ENCODE measurements around the gene SFXN2.

The SFXN2 gene

DNA sequence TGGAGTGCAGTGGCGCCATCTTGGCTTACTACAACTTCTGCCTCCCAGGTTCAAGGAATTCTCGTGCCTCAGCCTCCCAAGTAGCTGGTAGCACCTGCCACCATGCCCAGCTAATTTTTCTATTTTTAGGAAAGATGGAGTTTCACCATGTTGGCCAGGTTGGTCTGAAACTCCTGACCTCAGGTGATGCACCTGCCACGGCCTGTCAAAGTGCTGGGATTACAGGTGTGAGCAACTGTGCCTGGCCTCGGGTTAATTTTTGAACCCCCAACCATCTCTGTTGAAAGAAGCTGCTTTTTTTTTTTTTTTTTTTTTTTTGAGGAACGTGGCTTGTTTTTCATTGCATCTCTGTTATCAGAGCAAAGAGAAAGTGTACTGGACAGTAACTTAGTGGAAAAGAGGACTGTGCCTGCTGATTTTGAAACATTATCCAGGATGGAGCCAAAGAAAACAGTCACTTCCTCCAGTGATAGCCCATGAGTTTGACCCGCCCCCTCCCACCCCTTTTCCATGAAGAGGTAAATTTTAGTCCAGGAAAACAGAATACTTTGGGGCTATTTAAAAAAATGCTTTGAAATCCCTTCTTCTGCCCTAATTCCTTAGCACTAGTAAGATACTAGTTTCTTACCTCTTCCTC, 67.6 kb downstream of the SFXN2 start:
- H2BK12ac ChIP-seq (ENCODE audit: low read length in 2 of 2), result peak overlapping the region; percentile 10 to 31
- no peak overlapping the region for H3K4me2 ChIP-seq (ENCODE audit: low read length, poor library complexity, severe bottlenecking)
- H3K9ac ChIP-seq (ENCODE audit: low read length), result peak overlapping the region; percentile 82
- no peak overlapping the region for H3K4ac ChIP-seq (ENCODE audit: low read depth in 1 of 2, low read length in 2 of 2)
- 100% methylated on average over 4 of the region's 6 CpGs for whole genome bisulfite sequencing
- H2AFZ ChIP-seq (ENCODE audit: low read depth, low read length), result no peak overlapping the region
- no peaks in the 10 kb centered on the region for H3K27me3 ChIP-seq (ENCODE audit: control insufficient read depth in 1 of 2, insufficient read depth in 1 of 2, low read length in 2 of 2)
- H3K27ac ChIP-seq (ENCODE audit: low read length, poor library complexity, severe bottlenecking), result no peak overlapping the region
- no peak overlapping the region for H3K14ac ChIP-seq (ENCODE audit: low read length in 2 of 2)
- H4K8ac ChIP-seq (ENCODE audit: low read length), result no peak overlapping the region
- H2AK5ac ChIP-seq (ENCODE audit: low read length, severe bottlenecking), result no peak overlapping the region
- no peak overlapping the region for H2BK120ac ChIP-seq (ENCODE audit: low read depth, low read length)
- no peak overlapping the region for H3K18ac ChIP-seq (ENCODE audit: low read depth in 1 of 2, low read length in 2 of 2)
- H2BK5ac ChIP-seq (ENCODE audit: low read depth, low read length, poor library complexity, severe bottlenecking), result no peak overlapping the region
- peak; percentile 76 for DNase-seq
- no peak overlapping the region for H2BK15ac ChIP-seq (ENCODE audit: low read depth, poor library complexity, severe bottlenecking)
- H3K4me3 ChIP-seq (ENCODE audit: insufficient read depth in 1 of 2, low read depth in 1 of 2, low read length in 2 of 2), result peak overlapping the region in 1 of 2 experiments; percentile 50
- peaks cover 0 to 10% of the 10 kb centered on the region in 2 experiments for H3K36me3 ChIP-seq (ENCODE audit: control insufficient read depth in 1 of 2, insufficient read depth in 2 of 2, low read depth in 1 of 2, low read length in 2 of 2)
- no peak overlapping the region for H4K91ac ChIP-seq (ENCODE audit: low read length)
- peaks cover 37% of the 10 kb centered on the region for H3K79me1 ChIP-seq (replicated peaks; ENCODE audit: low read length, poor library complexity, severe bottlenecking)
- H3K23ac ChIP-seq (ENCODE audit: low read length in 2 of 2), result no peak overlapping the region
- no peaks in the 10 kb centered on the region for H3K9me3 ChIP-seq (ENCODE audit: control insufficient read depth, low read length)
- H3K4me1 ChIP-seq (ENCODE audit: control insufficient read depth, insufficient read depth, low read depth, low read length), result peaks cover 29% of the 10 kb centered on the region

DNA sequence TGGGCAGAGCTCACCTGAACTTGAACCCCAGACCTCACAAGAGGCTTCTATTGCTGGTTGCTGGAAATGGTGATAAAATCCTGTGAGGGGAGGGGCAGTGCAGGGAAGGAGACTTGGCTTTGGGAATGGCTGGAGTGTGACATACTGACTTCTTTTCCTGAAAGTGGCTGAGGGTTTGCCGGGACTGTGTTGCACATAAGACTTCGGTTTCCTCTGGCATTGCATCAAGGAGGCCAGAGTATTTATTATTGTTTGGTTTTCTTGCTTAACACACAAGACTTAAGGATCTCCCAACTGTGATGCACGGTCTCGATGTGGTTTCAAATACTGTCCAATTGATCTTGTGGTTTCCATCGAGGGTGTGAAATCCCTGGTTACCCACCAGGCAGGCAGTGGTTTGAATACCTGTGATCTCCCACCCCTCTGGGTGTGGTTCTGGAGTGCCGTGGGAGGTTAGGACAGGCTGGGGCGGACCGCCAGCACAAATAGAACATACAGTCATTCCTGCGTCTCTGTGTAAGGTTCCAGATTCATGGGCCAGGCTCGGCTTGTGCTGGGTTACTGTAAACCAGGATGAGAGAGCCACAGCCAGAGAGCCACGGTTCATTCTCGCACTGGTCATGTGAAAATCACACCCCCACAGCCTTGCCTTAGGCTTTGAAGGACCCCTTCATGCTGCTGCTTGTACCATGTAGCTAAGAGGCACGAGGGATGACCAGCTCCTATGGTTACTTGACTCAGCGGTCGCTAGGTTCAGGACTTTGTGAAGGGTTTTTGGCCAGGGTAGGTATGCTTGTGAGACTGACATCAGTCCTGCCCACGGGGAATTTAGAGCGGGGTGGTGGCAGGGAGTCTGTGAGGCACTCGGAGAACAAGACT, 68.5 kb downstream of the SFXN2 start:
- Histone ChIP-seq H3K4me3 (ENCODE audit: insufficient read depth in 1 of 2, low read depth in 1 of 2, low read length in 2 of 2) (peak overlapping the region in 1 of 2 experiments; percentile 50), H3K9me3 (ENCODE audit: control insufficient read depth, low read length) (no peaks in the 10 kb centered on the region), H2BK15ac (ENCODE audit: low read depth, poor library complexity, severe bottlenecking) (peak overlapping the region; percentile 90), H3K27ac (ENCODE audit: low read length, poor library complexity, severe bottlenecking) (peak overlapping the region; percentile 10), H2AFZ (ENCODE audit: low read depth, low read length) (no peak overlapping the region), H3K4me2 (ENCODE audit: low read length, poor library complexity, severe bottlenecking) (no peak overlapping the region), H3K23ac (ENCODE audit: low read length in 2 of 2) (no peak overlapping the region), H4K91ac (ENCODE audit: low read length) (peak overlapping the region; percentile 30), H3K9ac (ENCODE audit: low read length) (peak overlapping the region; percentile 82), H3K79me1 (replicated peaks; ENCODE audit: low read length, poor library complexity, severe bottlenecking) (peaks cover 36% of the 10 kb centered on the region), H3K4me1 (ENCODE audit: control insufficient read depth, insufficient read depth, low read depth, low read length) (peaks cover 21% of the 10 kb centered on the region), H3K18ac (ENCODE audit: low read depth in 1 of 2, low read length in 2 of 2) (peak overlapping the region in 1 of 2 experiments; percentile 31), H3K4ac (ENCODE audit: low read depth in 1 of 2, low read length in 2 of 2) (peak overlapping the region in 1 of 2 experiments; percentile 6), H4K8ac (ENCODE audit: low read length) (no peak overlapping the region), H2BK12ac (ENCODE audit: low read length in 2 of 2) (peak overlapping the region; percentile 61 to 89), H3K36me3 (ENCODE audit: control insufficient read depth in 1 of 2, insufficient read depth in 2 of 2, low read depth in 1 of 2, low read length in 2 of 2) (peaks cover 0 to 9% of the 10 kb centered on the region in 2 experiments), H3K27me3 (ENCODE audit: control insufficient read depth in 1 of 2, insufficient read depth in 1 of 2, low read length in 2 of 2) (no peaks in the 10 kb centered on the region), H2BK120ac (ENCODE audit: low read depth, low read length) (no peak overlapping the region), H2AK5ac (ENCODE audit: low read length, severe bottlenecking) (peak overlapping the region; percentile 47), H2BK5ac (ENCODE audit: low read depth, low read length, poor library complexity, severe bottlenecking) (no peak overlapping the region), H3K14ac (ENCODE audit: low read length in 2 of 2) (peak overlapping the region in 1 of 2 experiments; percentile 36)
- 75% methylated on average over 18 of the region's 18 CpGs for WGBS
- DNase-seq, result peak; percentile 92

DNA sequence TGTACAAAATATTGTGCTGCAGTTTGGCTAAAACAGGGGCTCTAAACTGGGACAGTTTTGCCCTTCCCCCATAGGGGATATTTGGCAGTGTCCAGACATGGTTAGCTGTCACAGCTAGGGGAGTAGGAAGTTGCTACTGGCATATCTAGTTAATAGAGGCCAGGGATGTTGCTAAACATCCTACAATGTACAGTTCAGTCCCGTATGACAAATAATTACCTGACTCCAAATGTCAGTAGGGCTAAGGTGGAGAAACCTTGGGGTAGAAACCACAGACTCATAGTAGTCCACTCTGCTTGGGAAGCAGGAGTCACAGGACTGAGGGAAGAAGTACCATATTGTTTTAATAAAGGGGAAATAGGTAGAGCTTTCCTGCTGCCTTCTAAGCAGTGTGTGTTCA, 69.1 kb downstream of the SFXN2 start:
- Histone ChIP-seq H3K9ac (ENCODE audit: low read length) (peak overlapping the region; percentile 82), H2BK12ac (ENCODE audit: low read length in 2 of 2) (no peak overlapping the region), H3K4me3 (ENCODE audit: insufficient read depth in 1 of 2, low read depth in 1 of 2, low read length in 2 of 2) (peak overlapping the region in 1 of 2 experiments; percentile 50), H3K18ac (ENCODE audit: low read depth in 1 of 2, low read length in 2 of 2) (no peak overlapping the region), H2BK5ac (ENCODE audit: low read depth, low read length, poor library complexity, severe bottlenecking) (no peak overlapping the region), H3K14ac (ENCODE audit: low read length in 2 of 2) (no peak overlapping the region), H2BK15ac (ENCODE audit: low read depth, poor library complexity, severe bottlenecking) (no peak overlapping the region), H3K36me3 (ENCODE audit: control insufficient read depth in 1 of 2, insufficient read depth in 2 of 2, low read depth in 1 of 2, low read length in 2 of 2) (peaks cover 0 to 7% of the 10 kb centered on the region in 2 experiments), H2AK5ac (ENCODE audit: low read length, severe bottlenecking) (no peak overlapping the region), H3K23ac (ENCODE audit: low read length in 2 of 2) (no peak overlapping the region), H3K27me3 (ENCODE audit: control insufficient read depth in 1 of 2, insufficient read depth in 1 of 2, low read length in 2 of 2) (no peaks in the 10 kb centered on the region), H3K4me2 (ENCODE audit: low read length, poor library complexity, severe bottlenecking) (no peak overlapping the region), H2BK120ac (ENCODE audit: low read depth, low read length) (no peak overlapping the region), H2AFZ (ENCODE audit: low read depth, low read length) (no peak overlapping the region), H4K91ac (ENCODE audit: low read length) (no peak overlapping the region), H4K8ac (ENCODE audit: low read length) (no peak overlapping the region), H3K27ac (ENCODE audit: low read length, poor library complexity, severe bottlenecking) (no peak overlapping the region), H3K9me3 (ENCODE audit: control insufficient read depth, low read length) (no peaks in the 10 kb centered on the region), H3K4ac (ENCODE audit: low read depth in 1 of 2, low read length in 2 of 2) (no peak overlapping the region), H3K79me1 (replicated peaks; ENCODE audit: low read length, poor library complexity, severe bottlenecking) (peaks cover 33% of the 10 kb centered on the region), H3K4me1 (ENCODE audit: control insufficient read depth, insufficient read depth, low read depth, low read length) (peaks cover 18% of the 10 kb centered on the region)
- 100% methylated on average over 1 of the region's 1 CpG for WGBS
- DNase-seq, result no peak

DNA sequence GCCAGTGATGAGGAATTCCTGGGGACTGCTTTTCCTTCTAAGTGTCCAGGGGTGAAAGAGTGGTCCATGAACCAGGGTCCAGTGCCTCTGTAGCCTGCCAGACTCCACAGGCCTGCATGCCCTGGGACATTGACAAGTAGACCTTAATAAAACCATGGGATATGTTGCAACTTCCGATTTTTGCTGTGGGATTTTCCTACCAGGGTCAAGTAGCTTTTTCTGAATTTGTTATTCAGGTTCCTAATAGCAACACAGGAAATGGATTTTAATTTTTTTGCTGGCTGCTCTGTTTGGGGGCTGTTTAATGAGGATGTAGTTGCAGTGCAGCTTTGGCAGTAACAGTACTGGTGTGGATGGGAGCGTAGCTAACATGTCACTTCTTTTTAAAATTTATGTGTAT, 71.4 kb downstream of the SFXN2 start:
- no peaks in the 10 kb centered on the region for H3K9me3 ChIP-seq (ENCODE audit: control insufficient read depth, low read length)
- WGBS, result 81% methylated on average over 2 of the region's 2 CpGs
- DNase-seq, result peak; percentile 90
- no peak overlapping the region for H4K91ac ChIP-seq (ENCODE audit: low read length)
- peaks cover 0 to 5% of the 10 kb centered on the region in 2 experiments for H3K36me3 ChIP-seq (ENCODE audit: control insufficient read depth in 1 of 2, insufficient read depth in 2 of 2, low read depth in 1 of 2, low read length in 2 of 2)
- no peaks in the 10 kb centered on the region for H3K27me3 ChIP-seq (ENCODE audit: control insufficient read depth in 1 of 2, insufficient read depth in 1 of 2, low read length in 2 of 2)
- no peak overlapping the region for H3K4ac ChIP-seq (ENCODE audit: low read depth in 1 of 2, low read length in 2 of 2)
- peaks cover 16% of the 10 kb centered on the region for H3K4me1 ChIP-seq (ENCODE audit: control insufficient read depth, insufficient read depth, low read depth, low read length)
- no peak overlapping the region for H2BK12ac ChIP-seq (ENCODE audit: low read length in 2 of 2)
- H2AFZ ChIP-seq (ENCODE audit: low read depth, low read length), result no peak overlapping the region
- no peak overlapping the region for H2BK120ac ChIP-seq (ENCODE audit: low read depth, low read length)
- H3K18ac ChIP-seq (ENCODE audit: low read depth in 1 of 2, low read length in 2 of 2), result peak overlapping the region in 1 of 2 experiments; percentile 68
- H3K79me1 ChIP-seq (replicated peaks; ENCODE audit: low read length, poor library complexity, severe bottlenecking), result peaks cover 34% of the 10 kb centered on the region
- H4K8ac ChIP-seq (ENCODE audit: low read length), result no peak overlapping the region
- no peak overlapping the region for H3K4me3 ChIP-seq (ENCODE audit: insufficient read depth in 1 of 2, low read depth in 1 of 2, low read length in 2 of 2)
- H3K4me2 ChIP-seq (ENCODE audit: low read length, poor library complexity, severe bottlenecking), result no peak overlapping the region
- no peak overlapping the region for H2BK15ac ChIP-seq (ENCODE audit: low read depth, poor library complexity, severe bottlenecking)
- no peak overlapping the region for H2AK5ac ChIP-seq (ENCODE audit: low read length, severe bottlenecking)
- H3K23ac ChIP-seq (ENCODE audit: low read length in 2 of 2), result no peak overlapping the region
- no peak overlapping the region for H3K27ac ChIP-seq (ENCODE audit: low read length, poor library complexity, severe bottlenecking)
- H3K9ac ChIP-seq (ENCODE audit: low read length), result peak overlapping the region; percentile 45
- H3K14ac ChIP-seq (ENCODE audit: low read length in 2 of 2), result no peak overlapping the region
- H2BK5ac ChIP-seq (ENCODE audit: low read depth, low read length, poor library complexity, severe bottlenecking), result no peak overlapping the region
